ENCODE results near the gene ENDOU.

ENDOU gene

GRCh38 chr12:47742253-47742825 is 17.0 kb upstream of the ENDOU start:
- DNase-seq, result peak; percentile 31

- peak; percentile 97 for DNase-seq
Measured at GRCh38 chr12:47741340-47741703, 16.0 kb upstream of the ENDOU start.

GRCh38 chr12:47740606-47741339 is 15.5 kb upstream of the ENDOU start:
- DNase-seq, result peak; percentile 76

- DNase-seq, result no peak
Measured at GRCh38 chr12:47739979-47740378, 14.7 kb upstream of the ENDOU start.

- DNase-seq, result no peak
Measured at GRCh38 chr12:47739297-47739696, 14.0 kb upstream of the ENDOU start.

GRCh38 chr12:47737936-47738594 is 12.8 kb upstream of the ENDOU start:
- DNase-seq, result no peak

- DNase-seq, result no peak
Measured at GRCh38 chr12:47736877-47737676, 11.8 kb upstream of the ENDOU start.

GRCh38 chr12:47736216-47736615 is 10.9 kb upstream of the ENDOU start:
- no peak for DNase-seq

GRCh38 chr12:47735649-47736048 is 10.4 kb upstream of the ENDOU start:
- no peak for DNase-seq

- no peak for DNase-seq
Measured at GRCh38 chr12:47734725-47735480, 9.6 kb upstream of the ENDOU start.

GRCh38 chr12:47733142-47733541 is 7.9 kb upstream of the ENDOU start:
- DNase-seq, result no peak

- DNase-seq, result no peak
Measured at GRCh38 chr12:47732504-47732903, 7.2 kb upstream of the ENDOU start.

GRCh38 chr12:47731723-47732122 is 6.4 kb upstream of the ENDOU start:
- DNase-seq, result no peak

GRCh38 chr12:47730341-47730744 is 5.1 kb upstream of the ENDOU start:
- DNase-seq, result peak; percentile 85

- DNase-seq, result peak; percentile 49
Measured at GRCh38 chr12:47729233-47729632, 3.9 kb upstream of the ENDOU start.

GRCh38 chr12:47725893-47726292 is 603 bp upstream of the ENDOU start:
- no peak for DNase-seq

- DNase-seq, result no peak
Measured at GRCh38 chr12:47722941-47723631, 2.2 kb downstream of the ENDOU start.

GRCh38 chr12:47722136-47722834 is 3.0 kb downstream of the ENDOU start:
- DNase-seq, result no peak

GRCh38 chr12:47721431-47721973 is 3.8 kb downstream of the ENDOU start:
- DNase-seq, result no peak

- no peak for DNase-seq
Measured at GRCh38 chr12:47718531-47718930, 6.8 kb downstream of the ENDOU start.
